HTERT RPE-1 (cell line): ENCODE results near the gene LGALS3BP.

ENCODE experiments used
- in situ Hi-C: fragments of 300-500 bp; cut with MboI; formaldehyde crosslinking; loops from 4 replicates; pipeline ENCODE4 v1.14.3; 2020; ENCODE audit warnings: low sequenced_read_pairs

LGALS3BP gene

DNA sequence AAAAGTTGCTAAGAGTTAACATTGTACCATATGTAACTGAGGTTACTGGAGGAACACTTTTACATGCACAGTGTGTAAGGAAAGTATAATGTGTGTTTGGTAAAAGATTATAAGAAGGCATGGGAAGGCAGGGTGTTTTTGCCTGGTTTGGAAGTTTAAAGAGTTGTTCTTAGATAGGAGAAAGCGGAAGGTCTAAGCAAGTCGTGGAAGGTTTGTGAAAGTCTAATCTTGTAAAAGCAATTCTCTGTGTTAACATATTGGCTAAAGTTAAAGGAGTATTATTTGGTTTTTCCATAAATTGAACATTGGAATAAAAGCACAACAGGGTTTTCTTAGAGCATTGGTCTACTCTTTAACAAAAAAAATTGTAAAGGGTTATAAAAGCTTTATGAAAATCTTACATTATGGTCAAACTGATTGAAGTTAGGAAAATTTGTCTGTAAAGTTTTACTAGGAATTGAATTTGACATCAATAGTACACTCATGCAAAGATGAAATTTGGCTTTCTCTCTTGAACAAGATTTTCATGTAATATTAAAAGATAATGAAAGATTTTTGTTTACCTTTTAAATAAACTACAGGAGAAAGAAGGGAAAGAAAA lies 34.5 kb upstream of the LGALS3BP start:
- in situ Hi-C loops = no loop called here

- in situ Hi-C loops = no loop called here
Measured at GRCh38 chr17:79012563-79013134, 32.9 kb upstream of the LGALS3BP start.

DNA sequence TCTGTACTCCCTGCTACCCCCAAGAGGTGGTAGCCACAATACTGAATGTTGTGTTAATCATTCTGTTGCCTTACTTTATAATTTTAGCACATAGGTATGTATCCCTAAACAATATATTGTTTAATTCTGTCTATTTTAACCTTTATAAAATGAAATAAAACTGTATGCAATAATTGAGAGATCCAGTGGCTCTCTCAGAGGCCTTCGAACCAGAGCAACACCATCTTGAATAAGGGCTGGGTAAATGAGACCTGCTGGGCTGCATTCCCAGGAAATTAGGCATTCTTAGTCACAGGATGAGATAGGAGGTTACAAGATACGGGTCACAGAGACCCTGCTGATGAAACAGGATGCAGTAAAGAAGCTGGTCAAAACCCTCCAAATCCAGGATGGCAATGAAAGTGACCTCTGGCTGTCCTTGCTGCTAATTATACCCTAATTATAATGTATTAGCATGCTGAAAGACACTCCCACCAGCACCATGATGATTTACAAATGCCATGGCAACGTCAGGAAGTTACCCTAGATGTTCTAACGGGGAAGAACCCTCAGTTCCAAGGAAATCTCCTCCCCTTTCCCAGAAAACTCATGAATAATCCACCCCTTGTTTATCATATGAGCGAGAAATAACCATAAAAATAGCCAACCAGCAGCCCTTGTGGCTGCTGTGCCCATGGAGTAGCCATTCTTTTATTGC lies 31.9 kb upstream of the LGALS3BP start:
- in situ Hi-C loops = no loop called here

DNA sequence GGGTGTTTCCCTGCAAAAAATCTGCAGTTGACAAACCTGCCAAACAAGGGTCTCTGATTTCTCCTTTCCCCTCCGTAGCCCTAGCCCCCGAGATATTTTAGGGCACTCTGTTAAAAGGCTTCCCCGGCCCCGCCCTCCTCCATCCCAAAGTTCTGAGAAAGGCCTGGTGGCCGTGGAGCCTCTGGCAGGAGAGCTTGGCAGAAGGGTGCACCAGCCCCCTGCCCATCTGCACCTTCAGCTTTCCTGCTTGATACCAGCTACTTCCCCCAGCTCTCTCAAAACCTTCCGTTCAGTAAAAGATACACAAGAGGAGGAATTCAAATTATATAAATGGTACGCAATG lies 30.6 kb upstream of the LGALS3BP start:
- in situ Hi-C loops = no loop called here

- in situ Hi-C loops = no loop called here
Measured at GRCh38 chr17:79009397-79010303, 29.9 kb upstream of the LGALS3BP start, which contains the start of gene CANT1. CANT1 (minus strand) TSS chr17:79009764; CDS start chr17:78997622, 12,142 bp downstream.

GRCh38 chr17:79008666-79009387 lies 29.1 kb upstream of the LGALS3BP start:
- in situ Hi-C loops = no loop called here

DNA sequence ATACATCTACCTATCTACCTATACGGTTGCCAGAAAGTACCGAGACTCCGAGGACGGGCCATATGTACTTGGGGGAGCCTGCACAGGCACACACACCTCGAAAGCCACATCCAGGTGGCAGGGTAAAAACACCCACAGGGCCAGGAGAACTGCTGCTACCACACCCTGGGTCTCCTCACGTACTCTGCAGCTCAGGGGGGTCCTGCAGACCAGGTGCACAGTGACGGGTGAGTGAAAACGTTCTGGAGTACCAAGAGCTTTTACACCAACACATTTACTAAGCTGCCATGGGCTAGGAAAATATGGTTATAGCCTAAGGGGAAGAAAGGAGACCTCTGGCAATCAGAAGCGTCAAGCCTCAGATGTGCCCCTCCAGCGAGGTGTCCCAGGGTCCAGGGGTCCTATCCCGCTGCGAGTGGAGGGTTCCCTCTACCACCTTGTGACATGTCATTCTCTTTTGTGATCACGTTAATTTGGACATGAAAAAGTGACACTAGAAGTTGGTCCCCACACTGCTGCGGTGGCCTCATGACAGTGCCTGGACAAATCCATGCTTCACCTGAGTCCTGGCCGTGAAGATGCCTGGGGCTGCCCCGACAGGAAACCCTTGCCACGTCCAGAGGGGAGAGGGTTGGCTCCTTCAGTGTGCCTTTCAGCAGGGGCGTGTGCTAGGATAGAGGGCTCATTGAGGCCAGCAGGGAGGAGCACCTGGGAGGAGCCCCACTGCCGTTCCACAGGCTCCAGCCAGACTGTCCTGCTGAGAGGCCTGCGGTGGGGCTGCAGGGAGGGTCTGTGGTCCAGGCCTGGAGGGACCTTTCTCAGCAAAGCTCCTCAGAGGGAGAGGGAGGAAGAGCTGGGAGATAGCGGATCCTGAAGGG lies 28.0 kb upstream of the LGALS3BP start:
- in situ Hi-C loops = no loop called here

- in situ Hi-C loops = no loop called here
Measured at GRCh38 chr17:79006794-79007503, 27.2 kb upstream of the LGALS3BP start.

- in situ Hi-C loops = no loop called here
Measured at GRCh38 chr17:79006046-79006445, 26.3 kb upstream of the LGALS3BP start.

GRCh38 chr17:79005063-79005861 lies 25.5 kb upstream of the LGALS3BP start:
- in situ Hi-C loops = no loop called here

DNA sequence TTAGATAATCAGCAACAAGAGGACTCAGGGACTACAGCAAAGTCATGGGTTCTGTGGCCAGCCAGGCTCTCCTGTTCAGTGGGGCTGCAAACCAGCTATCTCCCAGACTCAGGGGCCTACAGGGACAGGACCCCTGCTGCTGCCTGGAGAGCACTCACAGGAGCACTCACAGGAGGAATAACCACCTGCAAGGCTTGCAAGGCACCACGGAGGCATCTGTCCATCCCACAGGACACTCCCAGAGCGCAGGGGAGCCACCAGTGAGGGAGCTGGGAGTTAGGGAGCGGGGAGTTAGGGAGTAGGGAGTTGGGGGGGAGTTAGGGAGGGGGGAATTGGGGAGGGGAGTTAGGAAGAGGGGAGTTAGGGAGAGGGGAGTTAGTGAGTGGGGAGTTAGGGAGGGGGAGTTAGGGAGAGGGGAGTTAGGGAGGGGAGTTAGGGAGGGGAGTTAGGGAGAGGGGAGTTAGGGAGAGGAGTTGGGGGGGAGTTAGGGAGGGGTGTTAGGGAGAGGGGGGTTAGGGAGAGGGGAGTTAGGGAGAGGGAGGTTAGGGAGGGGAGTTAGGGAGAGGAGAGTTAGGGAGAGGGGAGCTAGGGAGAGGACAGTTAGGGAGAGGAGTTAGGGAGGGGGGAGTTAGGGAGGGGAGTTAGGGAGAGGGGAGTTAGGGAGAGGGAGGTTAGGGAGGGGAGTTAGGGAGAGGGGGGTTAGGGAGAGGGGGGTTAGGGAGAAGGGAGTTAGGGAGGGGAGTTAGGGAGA lies 24.1 kb upstream of the LGALS3BP start:
- in situ Hi-C loops = no loop called here

- in situ Hi-C loops = no loop called here
Measured at GRCh38 chr17:79002796-79003593, 23.3 kb upstream of the LGALS3BP start.

GRCh38 chr17:79002291-79002690 lies 22.6 kb upstream of the LGALS3BP start:
- in situ Hi-C loops = no loop called here

DNA sequence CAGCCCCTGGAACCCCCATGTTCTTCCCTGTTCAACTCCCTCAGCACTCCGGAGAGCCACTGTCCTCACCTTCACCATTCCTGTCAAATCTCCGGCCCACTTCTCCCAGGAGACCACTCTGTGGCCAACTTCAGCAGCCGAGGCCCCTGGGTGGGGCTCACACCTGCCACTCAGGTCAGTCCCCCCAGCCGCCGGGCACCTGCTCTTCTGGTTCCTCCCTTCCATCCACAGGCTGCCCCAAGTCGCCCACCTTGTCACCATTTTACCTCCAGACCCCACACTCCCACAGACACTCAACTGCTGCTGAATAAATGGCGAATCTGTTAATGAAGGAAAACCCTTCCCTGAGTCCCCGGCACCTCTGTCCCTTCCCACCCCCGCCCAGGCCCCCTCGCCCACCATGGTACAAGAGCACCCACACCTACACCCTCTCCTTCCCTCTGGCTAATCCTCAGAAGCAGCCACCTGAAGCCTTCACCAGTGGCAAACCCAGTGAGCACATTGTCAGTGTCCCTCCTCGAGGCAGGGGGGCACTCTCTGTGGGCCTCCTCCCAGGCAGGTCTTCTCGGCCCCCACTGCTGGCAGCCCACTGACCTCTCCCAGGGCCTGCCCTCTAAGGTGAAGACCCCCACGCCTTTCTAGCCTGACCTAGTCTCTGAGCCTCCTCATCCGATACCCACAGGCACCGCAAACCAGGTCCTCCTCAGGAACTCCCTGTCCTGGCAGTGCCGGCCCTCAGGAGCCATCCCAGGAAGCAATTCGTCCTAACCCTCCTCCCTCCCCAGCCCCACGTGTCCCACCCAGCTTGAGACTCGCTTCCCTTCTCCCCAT lies 21.7 kb upstream of the LGALS3BP start:
- in situ Hi-C loops = no loop called here

DNA sequence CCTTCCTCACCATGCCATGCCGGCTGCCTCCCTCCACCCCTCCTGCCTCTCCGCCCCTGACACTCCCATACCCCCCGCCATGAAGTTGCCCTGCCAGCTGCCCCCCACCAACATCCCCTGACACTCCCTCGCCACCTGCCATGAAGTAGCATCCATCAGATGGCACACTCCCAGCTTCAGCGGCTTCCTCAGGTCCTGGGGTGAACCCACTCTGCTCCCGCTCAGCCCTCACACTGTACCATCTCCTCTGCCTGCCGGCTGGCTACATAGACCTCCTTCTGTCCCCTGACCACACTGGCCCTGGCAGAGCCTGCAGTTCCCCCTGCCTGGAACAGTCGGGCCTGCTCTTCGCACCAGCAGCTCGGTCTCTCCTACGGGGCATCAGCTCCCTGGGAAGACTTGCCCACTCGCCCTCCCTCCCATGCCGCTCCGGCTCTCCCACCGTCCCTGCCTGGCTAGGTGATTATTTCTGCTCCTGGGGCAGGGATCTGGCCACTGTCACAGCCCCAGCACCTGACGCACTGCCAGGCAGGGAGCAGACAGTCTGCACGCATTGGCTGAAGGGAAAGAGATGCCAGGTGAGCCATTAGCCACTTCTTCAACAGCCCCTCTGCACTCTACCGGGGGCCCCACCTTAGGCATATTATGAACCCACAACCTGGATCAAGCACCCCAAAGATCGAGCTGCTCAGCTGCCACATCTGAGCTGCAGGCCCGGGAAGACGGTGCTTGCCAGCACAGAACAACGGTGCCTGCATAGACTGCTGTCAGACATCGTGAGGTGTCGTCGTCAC lies 20.9 kb upstream of the LGALS3BP start:
- in situ Hi-C loops = no loop called here
